Activated T-helper 17 cell treated with anti-CD3 and anti-CD28 coated beads, Interleukin-2, amount 50 U/mL, for 72 hours (primary cell): ENCODE measurements around the gene BRSK2. TPM values are rescaled to one million over a fixed set of nuclear protein-coding genes. Genes with fewer than 3 reads are reported as not detected.

Experiments
- ATAC-seq: fragments of 150-1000 bp; cut with Tn5 transposase; replicated peaks from 2 replicates; pipeline ENCODE4 v1.10.0; 2021; ENCODE audit warnings: mild to moderate bottlenecking, moderate library complexity
- H3K27ac Mint-ChIP-seq: one replicate; pipeline ENCODE4 v1.8.0; 2022; ENCODE audit warnings: mixed read lengths
- H3K27me3 Mint-ChIP-seq: one replicate; pipeline ENCODE4 v1.8.0; 2022; ENCODE audit warnings: mixed read lengths
- H3K36me3 Mint-ChIP-seq: one replicate; pipeline ENCODE4 v1.8.0; 2022; ENCODE audit warnings: low read depth, mild to moderate bottlenecking, mixed read lengths
- H3K4me1 Mint-ChIP-seq: one replicate; pipeline ENCODE4 v1.8.0; 2022; ENCODE audit warnings: mixed read lengths
- H3K4me3 Mint-ChIP-seq: one replicate; pipeline ENCODE4 v1.8.0; 2022; ENCODE audit warnings: mild to moderate bottlenecking, mixed read lengths
- H3K9me3 Mint-ChIP-seq: one replicate; pipeline ENCODE4 v1.8.0; 2022; ENCODE audit warnings: mixed read lengths
- total RNA-seq, 2 donors: library from RNA; stranded (reverse); gene quantifications; one replicate each; pipeline ENCODE4 v1.2.3, GENCODE V29; 2022

BRSK2 gene
- total RNA-seq, 2 donors from 2014 or later: 0.09 to 3.3 TPM

GRCh38 chr11:1361882-1362281 is 27.9 kb upstream of the BRSK2 start:
- no peak overlapping the region for H3K27ac Mint-ChIP-seq
- H3K27me3 Mint-ChIP-seq: peaks cover under 1% of the 10 kb centered on the region
- H3K4me1 Mint-ChIP-seq: no peaks in the 10 kb centered on the region
- H3K9me3 Mint-ChIP-seq: no peaks in the 10 kb centered on the region
- H3K36me3 Mint-ChIP-seq: no peaks in the 10 kb centered on the region
- ATAC-seq: no peak
- H3K4me3 Mint-ChIP-seq: no peak overlapping the region

- no peak overlapping the region for H3K27ac Mint-ChIP-seq
- H3K9me3 Mint-ChIP-seq: no peaks in the 10 kb centered on the region
- H3K36me3 Mint-ChIP-seq: no peaks in the 10 kb centered on the region
- no peaks in the 10 kb centered on the region for H3K27me3 Mint-ChIP-seq
- no peak for ATAC-seq
- no peak overlapping the region for H3K4me3 Mint-ChIP-seq
- no peaks in the 10 kb centered on the region for H3K4me1 Mint-ChIP-seq
Observed at GRCh38 chr11:1367721-1368120, 22.0 kb upstream of the BRSK2 start.

- no peaks in the 10 kb centered on the region for H3K36me3 Mint-ChIP-seq
- H3K9me3 Mint-ChIP-seq: no peaks in the 10 kb centered on the region
- no peak overlapping the region for H3K4me3 Mint-ChIP-seq
- H3K4me1 Mint-ChIP-seq: no peaks in the 10 kb centered on the region
- H3K27ac Mint-ChIP-seq: no peak overlapping the region
- no peaks in the 10 kb centered on the region for H3K27me3 Mint-ChIP-seq
- ATAC-seq: no peak
Observed at GRCh38 chr11:1368216-1368615, 21.5 kb upstream of the BRSK2 start.

GRCh38 chr11:1368966-1369365 is 20.8 kb upstream of the BRSK2 start:
- H3K4me3 Mint-ChIP-seq: no peak overlapping the region
- H3K36me3 Mint-ChIP-seq: no peaks in the 10 kb centered on the region
- H3K27ac Mint-ChIP-seq: no peak overlapping the region
- no peak for ATAC-seq
- no peaks in the 10 kb centered on the region for H3K27me3 Mint-ChIP-seq
- H3K9me3 Mint-ChIP-seq: no peaks in the 10 kb centered on the region
- H3K4me1 Mint-ChIP-seq: no peaks in the 10 kb centered on the region

- no peak overlapping the region for H3K27ac Mint-ChIP-seq
- H3K4me3 Mint-ChIP-seq: no peak overlapping the region
- H3K27me3 Mint-ChIP-seq: no peaks in the 10 kb centered on the region
- ATAC-seq: no peak
- no peaks in the 10 kb centered on the region for H3K4me1 Mint-ChIP-seq
- no peaks in the 10 kb centered on the region for H3K9me3 Mint-ChIP-seq
- H3K36me3 Mint-ChIP-seq: no peaks in the 10 kb centered on the region
Observed at GRCh38 chr11:1369371-1370005, 20.2 kb upstream of the BRSK2 start.

GRCh38 chr11:1370186-1371025 is 19.3 kb upstream of the BRSK2 start:
- no peaks in the 10 kb centered on the region for H3K9me3 Mint-ChIP-seq
- H3K36me3 Mint-ChIP-seq: no peaks in the 10 kb centered on the region
- no peaks in the 10 kb centered on the region for H3K4me1 Mint-ChIP-seq
- H3K27ac Mint-ChIP-seq: no peak overlapping the region
- ATAC-seq: no peak
- H3K4me3 Mint-ChIP-seq: no peak overlapping the region
- H3K27me3 Mint-ChIP-seq: no peaks in the 10 kb centered on the region

GRCh38 chr11:1371026-1371325 is 18.8 kb upstream of the BRSK2 start:
- ATAC-seq: no peak
- H3K27ac Mint-ChIP-seq: no peak overlapping the region
- no peaks in the 10 kb centered on the region for H3K27me3 Mint-ChIP-seq
- no peaks in the 10 kb centered on the region for H3K4me1 Mint-ChIP-seq
- no peaks in the 10 kb centered on the region for H3K9me3 Mint-ChIP-seq
- no peak overlapping the region for H3K4me3 Mint-ChIP-seq
- no peaks in the 10 kb centered on the region for H3K36me3 Mint-ChIP-seq

- no peak overlapping the region for H3K4me3 Mint-ChIP-seq
- no peaks in the 10 kb centered on the region for H3K27me3 Mint-ChIP-seq
- no peaks in the 10 kb centered on the region for H3K4me1 Mint-ChIP-seq
- H3K9me3 Mint-ChIP-seq: no peaks in the 10 kb centered on the region
- H3K27ac Mint-ChIP-seq: no peak overlapping the region
- no peak for ATAC-seq
- no peaks in the 10 kb centered on the region for H3K36me3 Mint-ChIP-seq
Observed at GRCh38 chr11:1371377-1371776, 18.4 kb upstream of the BRSK2 start.

- no peaks in the 10 kb centered on the region for H3K36me3 Mint-ChIP-seq
- H3K4me1 Mint-ChIP-seq: no peaks in the 10 kb centered on the region
- H3K27me3 Mint-ChIP-seq: no peaks in the 10 kb centered on the region
Observed at GRCh38 chr11:1371836-1372465, 17.8 kb upstream of the BRSK2 start.

GRCh38 chr11:1372660-1373059 is 17.1 kb upstream of the BRSK2 start:
- Mint-ChIP-seq H3K4me3 (no peak overlapping the region), H3K9me3 (no peaks in the 10 kb centered on the region), H3K36me3 (no peaks in the 10 kb centered on the region), H3K27ac (no peak overlapping the region), H3K4me1 (no peaks in the 10 kb centered on the region), H3K27me3 (no peaks in the 10 kb centered on the region)
- no peak for ATAC-seq

More at GRCh38 chr11:1371836-1372465, 17.8 kb upstream of the BRSK2 start:
- no peaks in the 10 kb centered on the region for H3K9me3 Mint-ChIP-seq
- H3K27ac Mint-ChIP-seq: no peak overlapping the region
- no peak for ATAC-seq
- H3K4me3 Mint-ChIP-seq: no peak overlapping the region

GRCh38 chr11:1373536-1374214 is 16.1 kb upstream of the BRSK2 start:
- no peaks in the 10 kb centered on the region for H3K4me1 Mint-ChIP-seq
- no peaks in the 10 kb centered on the region for H3K27me3 Mint-ChIP-seq
- no peak for ATAC-seq
- no peaks in the 10 kb centered on the region for H3K36me3 Mint-ChIP-seq
- H3K9me3 Mint-ChIP-seq: no peaks in the 10 kb centered on the region
- H3K4me3 Mint-ChIP-seq: no peak overlapping the region
- H3K27ac Mint-ChIP-seq: no peak overlapping the region

- Mint-ChIP-seq H3K4me3 (no peak overlapping the region), H3K4me1 (no peaks in the 10 kb centered on the region), H3K27me3 (no peaks in the 10 kb centered on the region), H3K9me3 (no peaks in the 10 kb centered on the region), H3K27ac (no peak overlapping the region), H3K36me3 (no peaks in the 10 kb centered on the region)
- no peak for ATAC-seq
Observed at GRCh38 chr11:1375161-1375954, 14.4 kb upstream of the BRSK2 start.

- Mint-ChIP-seq H3K27ac (no peak overlapping the region), H3K9me3 (no peaks in the 10 kb centered on the region), H3K4me1 (no peaks in the 10 kb centered on the region), H3K4me3 (no peak overlapping the region), H3K27me3 (no peaks in the 10 kb centered on the region), H3K36me3 (no peaks in the 10 kb centered on the region)
- ATAC-seq: no peak
Observed at GRCh38 chr11:1375955-1376258, 13.8 kb upstream of the BRSK2 start.

GRCh38 chr11:1377231-1377780 is 12.4 kb upstream of the BRSK2 start:
- peak overlapping the region; percentile 36 for H3K27ac Mint-ChIP-seq
- H3K4me1 Mint-ChIP-seq: no peaks in the 10 kb centered on the region
- no peak for ATAC-seq
- H3K9me3 Mint-ChIP-seq: no peaks in the 10 kb centered on the region
- no peaks in the 10 kb centered on the region for H3K36me3 Mint-ChIP-seq
- H3K27me3 Mint-ChIP-seq: no peaks in the 10 kb centered on the region
- H3K4me3 Mint-ChIP-seq: no peak overlapping the region
